DOHH2 (cell line): ENCODE results near the gene GFRA4.

Experiments
- H3F3A ChIP-seq: fragments of 200-600 bp; sonication (generic), shearing (Covaris generic); 2 replicates; pipeline ENCODE4 v1.6.0; 2016; ENCODE audit warnings: antibody characterized with exemption, mild to moderate bottlenecking; ENCODE audit not compliant: control insufficient read depth, insufficient read depth
- H3K27ac ChIP-seq: fragments of 200-600 bp; sonication (generic); 2 replicates; pipeline ENCODE4 v1.5.1; 2014; ENCODE audit warnings: low read depth, mild to moderate bottlenecking, low read length, moderate library complexity
- H3K27me3 ChIP-seq: fragments of 200-600 bp; sonication (generic); 2 replicates; pipeline ENCODE4 v1.6.1; 2014; ENCODE audit warnings: mild to moderate bottlenecking, low read length, mixed read lengths; ENCODE audit not compliant: control insufficient read depth
- H3K36me3 ChIP-seq: fragments of 200-600 bp; sonication (generic); 2 replicates; pipeline ENCODE4 v1.6.1; 2014; ENCODE audit warnings: mild to moderate bottlenecking, low read length, moderate library complexity, mixed read lengths; ENCODE audit not compliant: control insufficient read depth
- H3K4me1 ChIP-seq: fragments of 200-600 bp; sonication (generic); 2 replicates; pipeline ENCODE4 v1.6.1; 2014; ENCODE audit warnings: mild to moderate bottlenecking, low read length, mixed read lengths; ENCODE audit not compliant: control insufficient read depth
- H3K4me2 ChIP-seq: fragments of 200-600 bp; sonication (generic); 2 replicates; pipeline ENCODE4 v1.6.0; 2014; ENCODE audit warnings: mild to moderate bottlenecking, low read length, moderate library complexity
- H3K4me3 ChIP-seq: fragments of 200-600 bp; sonication (generic); 2 replicates; pipeline ENCODE4 v1.5.1; 2014; ENCODE audit warnings: mild to moderate bottlenecking, low read length, mixed read lengths
- H3K79me2 ChIP-seq: fragments of 200-600 bp; sonication (generic); 2 replicates; pipeline ENCODE4 v1.6.1; 2014; ENCODE audit warnings: mild to moderate bottlenecking, low read length, mixed read lengths; ENCODE audit not compliant: control insufficient read depth
- H3K9me2 ChIP-seq: fragments of 200-600 bp; sonication (generic); replicated peaks from 2 replicates; pipeline ENCODE4 v1.6.1; 2014; ENCODE audit warnings: mild to moderate bottlenecking, low read length, mixed read lengths; ENCODE audit not compliant: control insufficient read depth
- H3K9me3 ChIP-seq: fragments of 200-600 bp; sonication (generic); 2 replicates; pipeline ENCODE4 v1.6.1; 2014; ENCODE audit warnings: antibody characterized with exemption, low read length, mixed read lengths; ENCODE audit not compliant: control insufficient read depth, insufficient read depth
- H4K20me1 ChIP-seq: fragments of 200-600 bp; sonication (generic); 2 replicates; pipeline ENCODE4 v1.6.0; 2014; ENCODE audit warnings: low read depth, mild to moderate bottlenecking, antibody characterized with exemption, low read length, moderate library complexity; ENCODE audit not compliant: control insufficient read depth, insufficient read depth
- CTCF ChIP-seq: fragments of 200-600 bp; sonication (generic); IDR thresholded peaks from one replicate; pipeline ENCODE4 v1.5.1; 2014; ENCODE audit warnings: antibody characterized with exemption, mild to moderate bottlenecking, low read depth, low read length; ENCODE audit not compliant: poor library complexity, severe bottlenecking
- EZH2phosphoT487 ChIP-seq: fragments of 200-600 bp; sonication (generic); IDR thresholded peaks from 2 replicates; pipeline ENCODE4 v1.6.1; 2017; ENCODE audit warnings: borderline replicate concordance, mild to moderate bottlenecking, antibody characterized with exemption, low read length, moderate library complexity, mixed read lengths

GFRA4 gene

GRCh38 chr20:3670945-3671344 lies 7.7 kb upstream of the GFRA4 start:
- Histone ChIP-seq H3K27ac (no peak overlapping the region), H4K20me1 (no peaks in the 10 kb centered on the region), H3K79me2 (no peaks in the 10 kb centered on the region), H3K4me3 (no peak overlapping the region), H3K4me2 (no peak overlapping the region), H3K36me3 (no peaks in the 10 kb centered on the region), H3K4me1 (no peaks in the 10 kb centered on the region), H3K9me2 (no peaks in the 10 kb centered on the region), H3K27me3 (peaks cover 24% of the 10 kb centered on the region), H3K9me3 (no peaks in the 10 kb centered on the region), H3F3A (no peaks in the 10 kb centered on the region)
- TF ChIP-seq EZH2phosphoT487: no peak
- no peak for TF ChIP-seq CTCF

- H3K36me3 ChIP-seq: no peaks in the 10 kb centered on the region
- H3K9me3 ChIP-seq: no peaks in the 10 kb centered on the region
- peaks cover 24% of the 10 kb centered on the region for H3K27me3 ChIP-seq
- no peak overlapping the region for H3K27ac ChIP-seq
- no peak overlapping the region for H3K4me3 ChIP-seq
- no peaks in the 10 kb centered on the region for H3K4me1 ChIP-seq
- H4K20me1 ChIP-seq: no peaks in the 10 kb centered on the region
- H3K9me2 ChIP-seq: no peaks in the 10 kb centered on the region
- no peak overlapping the region for H3K4me2 ChIP-seq
- H3F3A ChIP-seq: no peaks in the 10 kb centered on the region
- no peak for TF ChIP-seq CTCF
- TF ChIP-seq EZH2phosphoT487: no peak
- no peaks in the 10 kb centered on the region for H3K79me2 ChIP-seq
Observed at GRCh38 chr20:3670511-3670910, 7.3 kb upstream of the GFRA4 start.

DNA sequence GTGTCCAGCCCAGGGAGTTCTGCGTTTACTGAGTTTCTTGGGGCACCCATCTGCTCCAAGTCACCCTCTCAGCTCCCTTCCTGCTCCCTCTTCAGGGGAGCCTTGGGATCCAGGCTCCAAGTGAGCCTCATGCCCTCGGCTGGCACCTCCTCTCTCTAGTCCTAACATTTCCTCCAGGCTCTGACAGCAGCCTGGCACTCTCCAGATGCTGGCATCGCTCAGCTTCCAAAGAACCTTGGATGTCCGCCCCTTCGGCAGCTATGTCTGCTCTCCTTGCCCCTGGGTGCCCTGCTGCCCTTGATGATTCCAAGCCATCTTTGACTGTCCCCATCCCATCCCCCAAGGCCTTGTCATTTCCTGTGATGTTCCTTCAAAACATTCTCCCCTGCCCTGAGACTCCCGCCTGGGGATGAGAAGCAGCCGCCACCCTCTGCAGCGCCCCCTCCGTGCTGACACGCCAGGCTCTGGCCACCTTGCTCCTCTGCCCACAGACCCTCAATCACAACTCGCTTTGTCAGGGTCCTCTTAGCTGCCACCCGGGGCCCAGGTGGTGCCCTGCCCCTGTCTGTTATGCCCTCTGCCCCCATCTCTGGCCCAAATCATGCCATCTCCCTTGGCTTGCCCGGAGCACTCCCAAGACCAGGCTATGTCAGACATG lies 6.6 kb upstream of the GFRA4 start:
- Histone ChIP-seq H4K20me1 (no peaks in the 10 kb centered on the region), H3K27me3 (peaks cover 23% of the 10 kb centered on the region), H3K4me3 (no peak overlapping the region), H3K36me3 (no peaks in the 10 kb centered on the region), H3K9me2 (no peaks in the 10 kb centered on the region), H3K9me3 (no peaks in the 10 kb centered on the region), H3K4me2 (no peak overlapping the region), H3K27ac (no peak overlapping the region), H3K4me1 (no peaks in the 10 kb centered on the region), H3F3A (no peaks in the 10 kb centered on the region), H3K79me2 (no peaks in the 10 kb centered on the region)
- TF ChIP-seq CTCF (no peak), EZH2phosphoT487 (no peak)
